Tibial nerve (tissue), 4 donors: ENCODE results near the gene HLA-DPA1. TPM values are rescaled to one million over a fixed set of nuclear protein-coding genes. Genes with fewer than 3 reads are reported as not detected.

ENCODE experiments used
- DNase-seq, 2 donors: peaks; one replicate each; pipeline ENCODE4 v3.0.0-alpha.2; 2019; ENCODE audit warnings: low spot score in 2 of 2
- H3K27ac ChIP-seq, 4 donors: fragments of 200-600 bp; sonication (generic) in 3 of 4; one replicate each; pipeline ENCODE4 v1.5.1; 2017 to 2019; ENCODE audit warnings: mild to moderate bottlenecking in 1 of 4
- H3K27me3 ChIP-seq, 2 donors: fragments of 200-600 bp; sonication (generic) in 1 of 2; one replicate each; pipeline versions ENCODE4 v1.5.1 to v1.6.0; 2017 to 2019
- H3K36me3 ChIP-seq, 3 donors: fragments of 200-600 bp; sonication (generic); one replicate each; pipeline ENCODE4 v1.5.1; 2018 to 2019
- H3K4me1 ChIP-seq, 4 donors: fragments of 200-600 bp; sonication (generic) in 3 of 4; one replicate each; pipeline ENCODE4 v1.5.1; 2017 to 2019
- H3K4me3 ChIP-seq, 4 donors: fragments of 200-600 bp; sonication (generic) in 3 of 4; one replicate each; pipeline ENCODE4 v1.5.1; 2017 to 2019; ENCODE audit warnings: mild to moderate bottlenecking in 1 of 4, moderate library complexity in 1 of 4
- H3K9me3 ChIP-seq, 4 donors: fragments of 200-600 bp; sonication (generic) in 3 of 4; one replicate each; pipeline ENCODE4 v1.5.1; 2017 to 2019
- CTCF ChIP-seq, 5 experiments: fragments of 200-600 bp in 3 of 5; fragments of 450-650 bp in 2 of 5; sonication (generic) in 3 of 5; IDR thresholded peaks; one replicate each; pipeline ENCODE4 v1.5.1; 2016 to 2019; ENCODE audit warnings: antibody characterized with exemption in 5 of 5, mild to moderate bottlenecking in 3 of 5, moderate library complexity in 2 of 5
- EP300 ChIP-seq, 2 donors: sonication (generic); formaldehyde crosslinking; IDR thresholded peaks; one replicate each; pipeline ENCODE4 v1.6.1; 2017; ENCODE audit warnings: antibody characterized with exemption in 2 of 2, mild to moderate bottlenecking in 1 of 2
- POLR2A ChIP-seq, 2 donors: fragments of 450-650 bp; IDR thresholded peaks; one replicate each; pipeline ENCODE4 v1.6.1; 2017; ENCODE audit warnings: antibody characterized with exemption in 2 of 2, mild to moderate bottlenecking in 2 of 2, moderate library complexity in 2 of 2
- WGBS, 2 donors: methylation state at CpG; one replicate each; pipeline ENCODE4 v1.1.5; 2018; 5-methylcytosine and 5-hydroxymethylcytosine counted together
- total RNA-seq, 4 donors: library from RNA; depleted of rRNA; stranded (reverse); fragments of >200 nt; gene quantifications; one replicate each; pipeline ENCODE4 v1.1.0, GENCODE V29; 2016

HLA-DPA1 gene
- total RNA-seq, 4 donors from 2014 or later: 39.8 to 179 (median 109) TPM

GRCh38 chr6:33053230-33053629, 20.2 kb downstream of the HLA-DPA1 start:
- no peak for DNase-seq
- TF ChIP-seq CTCF (IDR thresholded peaks at IDR 0.05) (no peak), EP300 (IDR thresholded peaks at IDR 0.05) (no peak), POLR2A (IDR thresholded peaks at IDR 0.05) (no peak)
- Histone ChIP-seq H3K27me3 (no peaks in the 10 kb centered on the region), H3K36me3 (no peaks in the 10 kb centered on the region), H3K9me3 (no peaks in the 10 kb centered on the region), H3K27ac (no peak overlapping the region), H3K4me3 (no peak overlapping the region), H3K4me1 (no peaks in the 10 kb centered on the region)
- 37 to 39% methylated on average over 4 of the region's 4 CpGs for WGBS, 2 donors

- Histone ChIP-seq H3K27ac (no peak overlapping the region), H3K4me3 (no peak overlapping the region), H3K36me3 (no peaks in the 10 kb centered on the region), H3K9me3 (no peaks in the 10 kb centered on the region), H3K4me1 (no peaks in the 10 kb centered on the region), H3K27me3 (peaks cover 0 to 1% of the 10 kb centered on the region in 2 donors)
- TF ChIP-seq CTCF (IDR thresholded peaks at IDR 0.05) (no peak), EP300 (IDR thresholded peaks at IDR 0.05) (no peak), POLR2A (IDR thresholded peaks at IDR 0.05) (no peak)
- DNase-seq: no peak
These were observed 20.8 kb downstream of the HLA-DPA1 start for GRCh38 chr6:33052627-33053026.

GRCh38 chr6:33050014-33050810, 23.2 kb downstream of the HLA-DPA1 start:
- TF ChIP-seq POLR2A (IDR thresholded peaks at IDR 0.05) (no peak), EP300 (IDR thresholded peaks at IDR 0.05) (no peak), CTCF (IDR thresholded peaks at IDR 0.05) (no peak)
- no peak for DNase-seq
- H3K27ac ChIP-seq: no peak overlapping the region
- H3K36me3 ChIP-seq: no peaks in the 10 kb centered on the region
- peaks cover 0 to 5% of the 10 kb centered on the region in 2 donors for H3K27me3 ChIP-seq
- H3K4me3 ChIP-seq: no peak overlapping the region
- no peaks in the 10 kb centered on the region for H3K4me1 ChIP-seq
- 71 to 77% methylated on average over 5 to 6 of the region's 6 CpGs for WGBS, 2 donors
- no peaks in the 10 kb centered on the region for H3K9me3 ChIP-seq

- Histone ChIP-seq H3K4me3 (no peak overlapping the region), H3K27ac (no peak overlapping the region), H3K27me3 (peaks cover 0 to 5% of the 10 kb centered on the region in 2 donors), H3K9me3 (no peaks in the 10 kb centered on the region), H3K4me1 (no peaks in the 10 kb centered on the region), H3K36me3 (no peaks in the 10 kb centered on the region)
- TF ChIP-seq POLR2A (IDR thresholded peaks at IDR 0.05) (no peak), EP300 (IDR thresholded peaks at IDR 0.05) (no peak), CTCF (IDR thresholded peaks at IDR 0.05) (no peak)
- DNase-seq: no peak
- WGBS, 2 donors: 70% methylated on average over 9 of the region's 9 CpGs
These were observed 24.0 kb downstream of the HLA-DPA1 start for GRCh38 chr6:33049323-33050013.

DNA sequence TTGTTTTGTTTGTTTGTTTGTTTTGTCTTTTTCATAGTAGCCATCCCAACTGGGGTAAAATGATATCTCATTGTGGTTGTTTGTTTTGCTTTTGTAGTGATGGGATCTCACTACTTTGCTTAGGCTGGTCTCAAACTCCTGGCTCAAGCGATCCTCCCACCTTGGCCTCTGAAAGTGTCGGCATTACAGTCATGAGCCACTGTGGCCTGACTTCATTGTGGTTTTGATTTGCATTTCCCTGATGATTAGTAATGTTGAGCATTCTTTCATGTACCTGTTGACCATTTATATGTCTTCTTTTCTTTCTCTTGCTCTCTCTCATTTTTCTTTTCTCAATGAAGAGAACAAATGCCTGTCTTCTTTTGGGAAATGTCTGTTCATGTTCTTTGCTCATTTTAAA, 33.3 kb downstream of the HLA-DPA1 start:
- Histone ChIP-seq H3K9me3 (peaks cover 0 to 6% (median 0%) of the 10 kb centered on the region in 4 donors), H3K4me3 (no peak overlapping the region), H3K4me1 (no peaks in the 10 kb centered on the region), H3K27ac (no peak overlapping the region), H3K27me3 (no peaks in the 10 kb centered on the region), H3K36me3 (no peaks in the 10 kb centered on the region)
- no peak for DNase-seq
- 87 to 92% methylated on average over 2 of the region's 2 CpGs for WGBS, 2 donors
- TF ChIP-seq CTCF (IDR thresholded peaks at IDR 0.05): no peak
- TF ChIP-seq POLR2A (IDR thresholded peaks at IDR 0.05): no peak
- TF ChIP-seq EP300 (IDR thresholded peaks at IDR 0.05): no peak
